ELR (cell line): ENCODE data around the gene AGPAT4.
"Not testable (repeated sequence)": the region's sequence is repeated elsewhere in the genome, so short reads cannot be mapped to it uniquely, and the experiment has no call there.

Experiments used
- DNase-seq: peaks from one replicate; pipeline ENCODE4 v3.0.0-alpha.2; 2015; ENCODE audit warnings: low read depth

AGPAT4 gene

GRCh38 chr6:161138543-161139303, 135.1 kb downstream of the AGPAT4 start:
- no peak for DNase-seq

GRCh38 chr6:161137839-161138542, 135.9 kb downstream of the AGPAT4 start:
- DNase-seq: peak; percentile 73

GRCh38 chr6:161137320-161137719, 136.5 kb downstream of the AGPAT4 start:
- no peak for DNase-seq

- no peak for DNase-seq
These were observed 137.2 kb downstream of the AGPAT4 start for GRCh38 chr6:161136655-161137054.

GRCh38 chr6:161135695-161136591, 137.9 kb downstream of the AGPAT4 start:
- no peak for DNase-seq

- DNase-seq: no peak
These were observed 139.1 kb downstream of the AGPAT4 start for GRCh38 chr6:161134550-161135298.

GRCh38 chr6:161133963-161134362, 139.9 kb downstream of the AGPAT4 start:
- no peak for DNase-seq

- no peak for DNase-seq
These were observed 141.5 kb downstream of the AGPAT4 start for GRCh38 chr6:161132384-161132783.

- no peak for DNase-seq
These were observed 142.7 kb downstream of the AGPAT4 start for GRCh38 chr6:161130967-161131766.

- DNase-seq: no peak
These were observed 143.3 kb downstream of the AGPAT4 start for GRCh38 chr6:161130541-161130940.

- peak; percentile 96 for DNase-seq
These were observed 145.1 kb downstream of the AGPAT4 start for GRCh38 chr6:161128680-161129196.

GRCh38 chr6:161128230-161128629, 145.6 kb downstream of the AGPAT4 start:
- DNase-seq: no peak

GRCh38 chr6:161127071-161127740, 146.7 kb downstream of the AGPAT4 start:
- no peak for DNase-seq

- DNase-seq: no peak
These were observed 148.3 kb downstream of the AGPAT4 start for GRCh38 chr6:161125591-161125990.

- not testable (repeated sequence) for DNase-seq
These were observed 150.5 kb downstream of the AGPAT4 start for GRCh38 chr6:161123319-161123718.

- no peak for DNase-seq
These were observed 155.9 kb downstream of the AGPAT4 start for GRCh38 chr6:161117942-161118341.

GRCh38 chr6:161117308-161117707, 156.6 kb downstream of the AGPAT4 start:
- DNase-seq: no peak

GRCh38 chr6:161116554-161116953, 157.3 kb downstream of the AGPAT4 start:
- DNase-seq: no peak

- DNase-seq: no peak
These were observed 158.4 kb downstream of the AGPAT4 start for GRCh38 chr6:161115468-161115867.

- DNase-seq: no peak
These were observed 162.6 kb downstream of the AGPAT4 start for GRCh38 chr6:161111261-161111660.
